HG03457 (cell line): ENCODE measurements around the gene PELI2.
"Not testable (repeated sequence)": the region's sequence is repeated elsewhere in the genome, so short reads cannot be mapped to it uniquely, and the experiment has no call there.

ENCODE experiments used
- ATAC-seq: cut with Tn5 transposase; IDR thresholded peaks from one replicate; pipeline ENCODE4 v1.9.1; 2021; ENCODE audit warnings: moderate number of reproducible peaks; ENCODE audit not compliant: unreplicated experiment

Gene PELI2

DNA sequence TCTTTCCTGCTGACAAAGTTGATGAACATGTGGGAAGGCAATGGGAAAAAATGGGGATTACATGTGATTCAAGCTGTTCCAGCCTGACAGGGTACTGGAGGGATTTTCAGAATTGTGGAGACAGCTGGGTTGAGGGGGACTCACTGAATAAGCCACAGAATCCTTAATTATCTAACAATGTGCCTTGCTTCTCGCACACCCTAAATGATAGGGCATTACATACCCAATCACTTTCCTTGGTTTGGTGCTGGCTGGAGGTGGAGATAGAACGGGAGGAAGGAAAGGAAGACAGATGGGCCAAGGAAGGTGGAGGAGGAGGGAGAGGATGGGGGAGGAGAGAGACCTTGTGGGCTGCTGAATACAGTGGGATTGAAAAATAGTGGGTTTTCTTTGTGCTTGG is 20.7 kb downstream of the PELI2 start:
- ATAC-seq, result no peak

DNA sequence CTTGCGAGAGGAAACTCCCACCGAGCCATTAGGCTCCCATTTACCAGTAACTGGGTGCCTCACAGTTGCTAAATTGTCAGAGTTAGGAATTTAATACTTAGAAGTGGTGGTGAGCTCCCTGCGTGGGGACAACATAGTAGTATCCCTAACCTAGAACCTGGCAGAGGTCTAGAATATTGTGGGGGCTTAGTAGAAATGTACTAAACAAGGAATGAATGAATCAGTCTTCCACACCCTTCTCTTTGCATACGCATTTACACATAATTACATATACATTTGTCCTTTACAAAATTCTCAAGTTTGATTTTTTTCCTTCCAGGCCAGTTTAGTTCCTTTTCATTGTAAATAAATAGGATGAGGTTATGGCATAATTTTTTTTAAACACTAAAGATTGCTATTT is 24.1 kb downstream of the PELI2 start:
- no peak for ATAC-seq

DNA sequence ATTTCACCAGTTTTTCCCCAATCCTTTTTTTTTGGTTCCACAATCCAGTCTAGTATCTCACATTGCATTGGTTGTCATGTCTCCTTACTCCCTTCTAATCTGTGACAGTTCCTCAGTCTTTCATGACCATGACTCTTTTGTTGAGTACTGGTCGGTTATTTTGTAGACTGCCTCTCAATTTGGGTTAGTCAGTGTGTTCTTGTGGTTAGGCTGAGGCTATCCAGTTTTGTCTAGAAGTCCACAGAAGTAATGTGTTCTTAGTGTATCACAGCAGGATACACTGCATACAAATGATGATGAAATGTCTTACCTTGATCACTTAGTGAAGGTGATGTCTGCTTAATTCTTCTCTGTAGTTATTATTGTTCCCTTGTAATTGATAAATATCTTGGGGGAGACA is 24.8 kb downstream of the PELI2 start:
- no peak for ATAC-seq

DNA sequence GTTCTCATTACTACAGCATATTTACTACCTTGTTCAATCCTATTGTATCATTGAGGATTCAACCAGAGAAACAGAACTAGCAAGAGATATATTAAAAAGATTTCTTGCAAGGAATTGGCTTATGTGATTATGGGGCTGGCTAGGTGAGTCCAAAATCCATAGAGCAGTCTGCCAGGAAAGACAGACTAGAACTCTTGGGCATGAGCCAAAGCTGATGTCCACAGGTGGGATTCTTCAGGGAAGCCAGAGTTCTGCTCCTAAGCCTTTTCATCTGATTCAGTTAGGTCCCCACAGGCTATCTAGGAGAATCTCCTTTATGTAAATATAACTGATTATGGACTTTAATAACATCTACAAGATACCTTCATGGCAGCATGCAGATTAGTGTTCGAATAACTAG is 26.0 kb downstream of the PELI2 start:
- no peak for ATAC-seq

DNA sequence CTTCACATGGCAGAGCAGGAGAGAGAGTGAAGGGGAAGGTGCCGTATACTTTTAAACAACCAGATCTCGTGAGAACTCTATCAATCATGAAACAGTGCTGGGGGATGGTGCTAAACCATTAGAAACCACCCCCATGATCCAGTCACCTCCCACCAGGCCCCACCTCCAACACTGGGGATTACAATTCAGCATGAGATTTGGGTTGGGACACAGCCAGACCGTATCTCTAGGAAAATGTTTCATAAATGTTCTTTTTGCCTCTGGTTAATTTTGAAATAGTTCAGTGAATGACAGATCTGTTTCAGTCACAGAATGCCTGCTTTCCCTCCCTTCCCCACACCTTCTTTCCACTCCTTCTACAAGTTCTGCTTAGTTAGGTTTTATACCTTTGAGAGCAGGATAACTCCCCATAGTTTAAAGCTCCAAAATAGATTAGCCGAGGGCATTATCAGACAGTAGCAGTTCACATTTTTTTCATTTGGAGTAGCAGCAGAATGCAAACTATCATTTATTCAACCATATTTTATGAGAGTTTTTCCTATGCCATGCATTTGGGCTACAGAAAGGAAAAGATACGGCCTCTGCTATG is 27.1 kb downstream of the PELI2 start:
- no peak for ATAC-seq

DNA sequence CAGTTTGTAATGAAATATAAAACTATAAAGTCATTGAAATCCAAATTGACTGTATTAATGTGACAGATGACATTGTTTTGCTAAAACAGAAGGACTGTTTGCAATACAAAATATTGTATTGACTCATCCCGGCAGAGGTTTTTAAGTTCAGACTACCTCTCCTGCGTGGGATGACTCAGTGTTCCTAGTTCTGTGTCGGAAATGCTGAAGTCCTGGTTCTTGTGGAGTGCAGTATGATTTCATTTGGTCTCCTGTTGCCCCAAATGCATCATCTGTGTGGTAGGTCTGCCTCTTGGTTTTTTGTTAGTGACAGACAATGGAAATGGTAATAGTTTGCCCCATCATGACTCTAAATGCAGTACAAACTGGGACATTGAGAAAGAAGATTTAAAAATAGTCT is 27.8 kb downstream of the PELI2 start:
- no peak for ATAC-seq

DNA sequence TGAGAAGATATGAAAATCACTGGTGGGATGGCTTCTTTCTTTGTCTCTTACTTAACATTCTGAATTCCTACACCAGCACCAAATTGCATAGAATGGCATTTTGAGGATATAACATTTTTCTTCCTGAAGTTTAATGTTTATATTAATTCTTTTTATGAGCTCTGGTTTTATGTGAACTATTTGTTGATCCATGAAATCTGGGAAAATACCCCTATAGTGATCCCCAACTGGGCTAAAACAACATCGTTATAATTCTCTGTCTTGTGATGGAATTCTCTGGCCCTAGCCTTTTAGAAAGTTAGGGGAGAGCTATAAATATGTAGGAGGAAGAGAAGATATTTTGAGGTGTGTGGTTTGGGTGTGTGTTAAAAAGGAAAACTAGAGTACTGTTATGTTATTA is 29.2 kb downstream of the PELI2 start:
- no peak for ATAC-seq

DNA sequence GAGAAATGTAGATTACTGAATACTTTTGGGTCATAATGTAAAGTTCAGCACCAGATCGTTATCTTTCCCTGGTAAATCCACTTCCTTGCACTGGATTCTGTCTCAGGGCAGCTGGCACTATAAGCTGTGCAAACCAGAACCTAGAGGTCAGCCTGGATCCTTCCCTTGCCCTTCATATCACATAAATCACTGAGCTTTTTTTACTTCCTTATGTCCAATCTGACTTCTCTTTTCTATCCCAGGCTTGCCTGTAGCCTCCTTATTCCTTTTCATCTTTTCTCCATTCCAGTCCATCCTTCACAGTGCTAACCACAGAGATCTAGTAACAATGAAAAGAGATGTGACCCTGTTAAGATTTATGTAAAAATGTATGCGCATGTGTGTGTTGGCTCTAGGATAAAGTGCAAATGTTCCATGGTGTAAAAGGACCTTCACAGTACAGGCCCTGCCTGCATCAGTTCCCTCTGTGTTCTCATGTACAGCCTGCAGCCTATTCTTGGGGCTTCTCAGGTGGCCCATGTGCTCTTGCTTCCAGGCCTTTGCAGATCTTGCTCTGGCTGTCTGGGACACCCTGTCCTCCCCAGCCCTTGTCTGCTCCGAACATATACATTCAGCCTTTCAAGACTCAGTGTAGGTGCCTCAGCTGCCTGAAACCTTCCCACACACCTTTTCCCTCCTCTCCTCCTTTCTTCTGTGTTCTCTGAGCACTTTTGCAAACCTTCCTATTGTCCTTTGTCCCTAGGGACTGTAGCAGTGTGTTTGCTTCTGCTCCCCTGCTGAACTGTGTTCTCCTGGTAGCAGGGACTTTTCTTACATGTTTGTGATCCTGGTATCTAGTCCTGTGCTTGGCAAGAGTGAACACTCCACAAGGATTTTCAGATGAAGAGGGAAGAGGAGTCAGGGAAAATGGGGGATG is 30.0 kb downstream of the PELI2 start:
- ATAC-seq, result no peak

DNA sequence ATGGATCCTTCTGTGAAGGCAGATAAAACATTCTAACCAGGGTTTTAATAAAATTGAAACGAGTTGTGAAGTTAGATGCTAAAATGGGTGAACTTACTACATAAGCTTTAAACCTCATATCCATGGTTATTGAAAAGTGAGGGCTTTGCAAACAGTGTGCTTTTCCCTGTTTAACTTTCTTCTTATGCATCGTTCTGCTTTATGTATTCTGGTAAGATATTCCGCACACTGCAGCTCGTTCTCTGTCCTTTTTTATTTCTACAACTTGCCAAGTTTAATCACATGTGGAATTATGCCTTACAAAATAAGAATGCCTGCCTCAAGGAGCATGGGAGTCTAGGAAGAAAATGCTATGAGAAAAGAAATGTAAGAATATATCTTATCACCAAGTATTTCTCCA is 30.9 kb downstream of the PELI2 start:
- no peak for ATAC-seq

DNA sequence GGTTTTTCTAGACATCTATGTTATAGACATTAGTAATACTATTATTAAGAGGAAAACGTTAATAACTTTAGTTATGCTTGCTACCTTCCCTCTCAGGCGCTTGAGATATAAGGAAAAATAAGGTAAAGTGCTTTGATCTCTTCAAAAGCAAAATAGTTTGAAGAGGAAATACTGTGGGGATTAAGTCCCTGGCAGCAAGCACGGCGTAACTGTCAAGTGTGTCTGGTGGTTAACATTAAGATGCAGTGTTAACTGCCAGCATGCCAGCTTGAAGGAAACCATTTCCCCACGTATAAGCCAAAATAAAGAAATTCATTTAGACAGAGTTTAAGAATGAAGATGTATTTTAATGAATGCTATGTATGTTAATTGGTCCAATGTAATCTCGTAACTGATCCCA is 31.8 kb downstream of the PELI2 start:
- no peak for ATAC-seq

DNA sequence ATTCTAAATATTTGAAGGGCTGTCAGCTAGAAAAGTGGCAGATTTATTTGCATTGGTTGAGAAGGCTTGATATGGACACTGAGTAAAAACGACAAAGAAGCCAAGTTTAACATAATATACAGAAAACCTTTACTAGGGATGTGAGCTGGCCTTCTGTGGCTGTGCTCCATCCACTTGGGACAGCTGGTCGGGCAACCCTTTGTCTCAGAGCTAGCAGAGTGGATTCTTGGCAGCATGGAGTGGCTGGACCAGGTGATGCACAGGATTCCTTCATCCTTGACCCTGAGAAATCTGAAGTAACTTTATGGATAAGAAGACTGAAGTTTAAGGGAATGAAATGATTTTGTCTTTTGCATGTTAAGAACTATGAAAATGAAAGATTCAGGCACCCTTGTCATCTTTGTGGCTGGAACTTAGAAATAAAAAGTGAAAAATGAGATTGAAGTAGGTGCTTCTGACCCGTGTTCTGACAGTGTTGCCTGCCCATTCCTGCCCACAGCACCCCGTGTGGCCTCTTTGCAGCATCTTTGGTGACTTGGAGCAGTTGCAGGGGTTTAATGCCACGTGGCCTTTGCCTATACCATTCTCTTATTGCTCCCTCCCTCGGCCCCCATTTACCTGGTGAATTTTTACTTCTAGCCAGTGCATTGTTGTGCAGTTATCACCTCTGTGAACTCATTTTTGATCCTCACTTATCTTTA is 32.6 kb downstream of the PELI2 start:
- no peak for ATAC-seq

DNA sequence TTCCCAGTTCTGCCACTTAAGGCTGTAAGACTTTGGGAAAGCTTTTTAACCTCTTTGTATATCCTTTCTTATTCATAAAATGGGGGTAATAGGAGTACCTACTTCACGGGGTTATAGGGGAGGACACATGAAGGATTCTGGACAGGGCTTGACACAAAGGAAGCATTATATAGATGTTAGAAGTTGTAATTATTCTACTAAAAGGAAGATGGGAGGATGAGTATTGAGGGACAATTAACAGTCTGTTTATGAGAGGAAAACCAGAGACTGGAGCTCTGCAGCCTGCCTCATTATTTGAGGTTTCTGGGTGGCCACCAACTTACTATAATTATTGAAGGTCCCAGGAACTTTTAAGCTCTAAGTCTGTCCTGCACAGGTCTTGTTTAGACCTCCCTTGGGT is 34.0 kb downstream of the PELI2 start:
- ATAC-seq, result no peak

DNA sequence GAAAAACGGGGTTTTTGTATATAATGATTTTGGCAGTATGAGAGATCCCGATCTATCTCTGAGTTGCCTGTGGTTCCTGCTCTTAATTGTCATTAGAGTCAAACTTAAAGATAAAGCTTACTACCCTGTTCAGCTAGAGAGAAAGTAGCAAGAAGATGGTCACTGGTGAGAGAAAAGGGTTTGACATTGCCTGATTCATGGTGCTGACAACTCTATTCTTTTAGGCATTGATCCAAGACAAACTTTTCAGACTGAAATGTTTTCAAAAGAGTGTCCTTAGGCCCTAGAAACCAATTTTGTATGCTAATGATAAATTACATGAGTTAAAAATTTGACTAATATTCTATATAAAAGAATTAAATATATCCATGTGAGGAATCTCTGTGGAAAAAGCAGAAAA is 35.1 kb downstream of the PELI2 start:
- no peak for ATAC-seq

DNA sequence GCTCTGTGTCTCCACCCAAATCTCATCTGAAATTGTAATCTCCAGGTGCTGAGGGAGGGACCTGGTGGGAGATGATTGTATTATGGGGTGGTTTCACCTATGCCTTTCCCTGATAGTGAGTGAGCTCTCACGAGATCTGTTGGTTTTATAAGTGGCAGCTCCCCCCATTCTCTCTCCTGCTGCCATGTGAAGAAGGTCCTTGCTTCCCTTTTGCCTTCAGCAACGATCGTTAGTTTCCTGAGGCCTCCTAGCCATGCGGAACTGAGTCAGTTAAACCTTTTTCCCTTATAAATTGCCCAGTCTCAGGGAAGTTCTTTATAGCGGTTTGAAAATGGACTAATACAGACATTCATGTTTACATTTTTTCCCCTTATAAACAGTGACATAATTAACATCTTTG is 36.1 kb downstream of the PELI2 start:
- no peak for ATAC-seq

DNA sequence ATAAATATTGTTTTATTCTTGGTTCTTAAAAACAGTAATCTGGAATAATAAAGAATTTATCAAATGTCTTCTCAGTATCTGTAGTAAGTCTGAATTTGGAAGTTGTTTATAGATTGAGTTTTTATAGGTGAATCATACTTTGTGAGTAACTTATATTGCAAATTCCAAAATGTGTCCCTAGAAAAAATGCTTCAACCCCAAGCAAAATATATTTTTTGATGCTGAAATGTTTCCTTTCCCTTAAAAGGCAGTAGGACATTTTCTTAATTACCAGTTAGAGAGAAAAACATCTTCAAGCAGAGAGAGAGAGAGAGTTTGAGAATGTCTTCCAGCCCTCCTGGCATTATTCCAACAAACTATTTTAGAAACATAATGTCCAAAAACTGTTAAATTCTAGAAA is 37.9 kb downstream of the PELI2 start:
- no peak for ATAC-seq

DNA sequence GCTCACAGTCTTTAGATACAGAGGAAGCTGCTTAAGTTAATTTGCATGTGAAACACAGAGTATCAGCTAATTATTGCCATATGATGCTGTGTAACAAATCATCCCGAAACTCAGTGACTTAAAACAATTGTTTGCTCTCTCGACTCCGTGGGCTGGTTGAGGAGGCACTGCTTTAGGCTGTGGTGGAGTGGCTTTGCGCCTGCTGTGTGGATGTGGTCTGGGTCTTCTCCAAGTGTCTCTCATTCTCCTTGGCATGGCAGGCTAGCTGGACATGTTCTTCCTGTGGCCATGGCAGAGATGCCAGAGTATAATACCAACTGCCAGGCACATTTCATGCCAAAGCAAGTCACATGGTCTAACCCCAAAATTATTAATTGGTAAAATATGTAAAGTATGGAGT is 40.9 kb downstream of the PELI2 start:
- no peak for ATAC-seq

DNA sequence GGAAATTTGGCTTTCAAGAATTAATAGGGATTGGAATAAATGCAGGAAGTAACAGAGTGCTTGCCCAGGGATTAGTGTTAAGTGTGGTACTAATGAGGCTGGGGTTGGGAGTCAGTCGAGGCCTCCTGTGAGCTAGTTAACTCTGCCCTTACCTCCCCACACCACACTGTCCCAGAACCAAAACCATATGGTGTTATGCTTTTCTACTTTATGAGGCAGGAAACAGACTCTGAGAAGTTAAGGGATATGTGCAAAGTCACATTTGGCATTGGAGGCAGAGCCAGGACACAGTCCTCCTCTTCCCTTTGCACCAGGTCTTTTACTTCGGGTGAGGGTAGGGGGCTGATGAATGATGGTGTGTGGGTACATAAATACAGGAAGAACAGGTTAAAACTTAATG is 41.9 kb downstream of the PELI2 start:
- ATAC-seq, result no peak

DNA sequence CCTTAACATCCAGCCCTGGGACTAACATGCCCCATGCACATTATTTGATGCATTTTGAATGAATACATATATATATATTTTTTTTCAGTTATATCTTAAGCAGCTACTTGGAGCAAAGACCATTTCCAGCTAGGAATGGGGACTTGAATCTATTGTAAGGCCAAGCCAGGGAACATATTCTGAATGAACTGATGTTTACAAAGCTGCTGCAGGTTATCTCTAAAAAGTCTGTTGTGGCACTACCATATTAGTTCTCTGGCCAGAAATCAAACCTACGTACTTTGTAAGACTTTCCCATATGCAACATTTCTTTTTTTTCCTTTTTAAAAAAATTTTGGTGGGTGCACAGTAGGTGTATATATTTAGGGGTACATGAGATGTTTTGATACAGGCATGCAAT is 43.4 kb downstream of the PELI2 start:
- no peak for ATAC-seq

DNA sequence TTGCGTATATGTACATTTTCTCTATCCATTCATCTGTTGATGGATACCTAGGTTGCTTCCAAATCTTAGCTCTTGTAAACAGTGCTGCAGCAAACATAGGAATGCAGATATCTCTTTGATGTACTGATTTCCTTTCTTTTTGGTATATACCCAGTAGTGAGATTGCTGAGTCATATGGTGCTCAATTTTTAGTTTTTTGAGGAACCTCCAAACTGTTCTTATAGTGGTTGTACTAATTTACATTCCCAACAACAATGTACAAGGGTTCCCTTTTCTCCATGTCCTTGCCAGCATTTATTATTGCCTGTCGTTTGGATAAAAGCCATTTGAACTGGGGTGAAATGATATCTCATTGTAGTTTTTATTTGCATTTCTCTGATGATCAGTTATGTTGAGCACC is 44.3 kb downstream of the PELI2 start:
- no peak for ATAC-seq

DNA sequence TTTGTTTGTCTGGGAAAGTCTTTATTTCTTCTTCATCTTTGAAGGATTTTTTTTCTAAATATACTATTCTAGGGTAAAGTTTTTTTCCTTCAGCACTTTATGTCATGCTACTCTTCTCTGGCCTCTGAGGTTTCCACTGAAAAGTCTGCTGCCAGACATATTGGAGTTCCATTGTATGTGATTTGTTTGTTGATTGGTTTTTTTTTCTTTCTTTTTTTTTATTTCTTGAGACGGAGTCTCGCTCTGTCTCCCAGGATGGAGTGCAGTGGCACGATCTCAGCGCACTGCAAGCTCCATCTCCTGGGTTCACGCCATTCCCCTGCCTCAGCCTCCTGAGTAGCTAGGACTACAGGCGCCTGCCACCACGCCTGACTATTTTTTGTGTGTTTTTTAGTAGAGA is 48.4 kb downstream of the PELI2 start:
- not testable (repeated sequence) for ATAC-seq

DNA sequence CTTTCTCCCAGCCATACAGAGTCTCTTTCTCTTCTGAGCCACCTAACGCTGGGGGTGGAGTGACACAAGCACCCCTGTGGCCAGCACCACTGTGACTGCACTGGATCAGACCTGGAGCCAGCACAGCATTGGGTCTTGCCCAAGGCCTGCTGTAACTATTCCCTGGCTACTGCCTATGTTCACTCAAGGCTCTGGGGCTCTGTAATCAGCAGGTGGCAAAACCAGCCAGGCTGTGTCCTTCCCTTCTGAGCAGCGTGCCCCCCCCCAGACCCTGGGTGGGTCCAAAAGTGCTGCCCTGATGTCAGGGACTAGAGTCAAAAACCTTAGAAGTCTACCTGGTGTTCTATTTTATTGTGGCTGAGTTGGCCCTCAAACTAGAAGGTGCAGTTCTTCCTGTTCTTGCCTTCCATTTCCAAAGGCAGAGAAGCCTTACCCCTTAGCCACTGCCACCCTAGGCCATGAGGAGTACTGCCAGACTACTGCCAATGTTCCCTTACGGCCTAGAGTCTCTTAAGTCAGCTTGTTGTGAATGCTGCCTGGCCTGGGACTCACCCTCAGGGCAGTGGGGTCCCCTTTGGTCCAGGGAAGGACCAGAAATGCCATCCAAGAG is 49.9 kb downstream of the PELI2 start:
- ATAC-seq, result no peak

DNA sequence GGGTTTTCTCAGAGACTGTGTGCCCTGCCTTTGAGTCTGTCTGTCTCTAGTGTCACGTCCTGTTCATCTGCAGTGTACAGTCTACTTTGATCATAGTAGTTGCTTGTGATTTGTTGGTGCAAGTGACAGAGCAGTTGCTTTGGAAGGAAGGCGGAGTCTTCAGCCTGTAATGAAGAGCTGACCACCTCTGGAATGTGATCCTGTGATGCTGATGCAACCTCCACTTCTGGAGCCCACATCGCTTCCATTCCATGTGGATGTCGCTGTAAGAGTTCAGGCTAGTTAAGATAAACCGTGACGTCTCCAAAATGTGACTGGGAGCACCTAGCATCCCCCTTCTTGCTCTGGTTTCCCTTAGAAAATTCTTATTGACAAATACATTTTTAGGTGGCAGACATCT is 51.8 kb downstream of the PELI2 start:
- ATAC-seq, result no peak
